ENCODE measurements around the gene NPR2. TPM values are rescaled to one million over a fixed set of nuclear protein-coding genes. Genes with fewer than 3 reads are reported as not detected.

NPR2 gene
- total RNA-seq = 19.2 and 31.2 TPM in 2 replicates

GRCh38 chr9:35791297-35791921 lies at the start of gene NPR2:
Gene NPR2 (plus strand): TSS chr9:35791591. CDS start chr9:35792409, 818 bp downstream.

GRCh38 chr9:35748858-35749514 lies 42.4 kb upstream of the NPR2 start, which contains the start of the genes GBA2 and RGP1:
Gene GBA2 (minus strand): TSS chr9:35749228. CDS start chr9:35748704, 524 bp downstream.
Gene RGP1 (plus strand): TSS chr9:35749287. CDS start chr9:35749756, 469 bp downstream.

GRCh38 chr9:35754264-35754663 lies 37.1 kb upstream of the NPR2 start, which contains the start of gene MSMP:
Gene MSMP (minus strand): TSS chr9:35754276. CDS start chr9:35754129, 147 bp downstream.

DNA sequence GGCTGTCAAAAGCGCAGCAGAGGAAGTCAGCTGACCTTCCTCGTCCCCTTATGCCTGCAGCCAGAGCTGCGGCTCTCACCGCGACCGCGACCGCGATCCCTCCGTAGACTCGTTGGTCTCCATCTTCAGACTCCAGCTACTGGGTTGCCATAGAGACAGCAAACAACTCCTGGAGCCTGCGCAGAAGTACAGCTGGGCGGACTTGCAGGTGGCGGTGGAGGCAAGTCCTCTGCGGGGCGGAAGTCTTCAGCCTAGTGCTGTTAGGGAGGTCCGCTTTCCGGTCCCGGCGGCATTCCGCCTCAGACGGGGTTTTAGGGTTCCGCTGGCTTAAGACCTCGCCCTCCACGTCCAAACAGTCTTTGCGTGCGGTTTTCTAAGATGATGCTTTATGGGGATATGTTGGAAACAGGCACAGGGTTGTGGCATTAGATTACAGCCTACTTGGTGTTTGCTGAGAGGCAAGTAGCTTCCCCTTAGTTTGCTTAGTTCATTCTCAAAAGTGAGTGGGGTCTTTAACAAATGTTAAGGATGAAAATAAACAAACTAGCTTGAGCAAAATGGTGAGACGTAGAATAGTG lies 20.7 kb downstream of the NPR2 start, which contains the start of gene SPAG8:
Gene SPAG8 (minus strand): TSS at position 238 of the 578 bp plus-strand sequence. CDS start 115 bp downstream, at position 123.

DNA sequence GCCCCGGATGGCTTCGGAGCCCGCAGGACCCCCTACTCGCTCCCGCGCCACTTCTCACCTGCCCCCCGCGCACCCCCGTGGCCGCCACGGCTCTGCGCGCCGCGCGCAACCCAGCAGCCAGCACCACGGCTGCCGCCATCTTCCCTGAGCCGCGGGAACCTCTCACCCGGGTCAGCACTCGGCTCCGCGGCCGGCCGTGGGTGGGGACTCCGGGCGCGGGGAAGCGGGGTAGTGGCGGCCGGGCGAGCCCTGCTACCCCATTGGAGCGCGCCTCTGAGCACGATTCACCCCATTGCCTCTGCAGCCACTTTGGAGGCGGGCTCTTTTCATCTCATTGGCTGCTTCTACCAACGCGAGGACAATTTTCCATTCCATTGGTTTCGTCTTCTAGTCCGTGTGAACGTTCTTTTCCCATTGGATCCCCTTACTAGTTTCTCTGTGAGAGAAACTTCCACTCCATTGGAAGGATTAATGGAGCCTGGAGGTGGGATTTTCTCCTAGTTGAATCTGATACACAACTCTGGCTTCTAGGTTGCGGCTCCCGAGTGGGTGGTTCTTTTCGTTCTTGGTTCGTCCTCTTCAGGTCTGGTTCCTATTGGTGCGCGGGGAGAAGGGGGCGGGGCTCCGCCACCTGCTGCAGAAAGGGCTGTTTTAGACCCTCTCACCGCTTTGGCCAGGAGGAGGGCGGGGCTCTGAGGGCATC lies 23.6 kb downstream of the NPR2 start, which contains the start of gene HINT2:
Gene HINT2 (minus strand): TSS at position 202 of the 703 bp plus-strand sequence. CDS start 63 bp downstream, at position 139.

DNA sequence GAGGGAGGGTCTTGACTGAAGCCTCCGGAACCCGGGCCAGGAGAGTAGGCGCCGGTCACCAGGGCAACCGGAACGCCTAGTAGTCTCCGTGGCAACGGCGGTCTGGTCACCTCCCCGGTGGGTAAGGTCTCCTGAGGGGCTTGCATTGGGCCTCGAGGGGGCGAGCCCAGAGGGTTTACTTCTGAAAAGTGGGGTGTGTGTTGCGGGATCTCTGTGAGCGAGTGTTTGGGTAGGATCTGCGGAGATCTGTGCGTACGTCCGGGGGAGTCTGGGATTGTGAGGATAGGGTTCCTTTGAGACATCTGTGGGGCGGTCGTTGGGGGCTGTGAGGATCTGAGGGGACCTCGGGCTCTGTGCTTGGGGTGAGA lies 37.3 kb downstream of the NPR2 start, which contains the start of gene FAM221B:
Gene FAM221B (minus strand): TSS at position 17 of the 368 bp plus-strand sequence. CDS start 2,571 bp downstream, outside the sequence.

DNA sequence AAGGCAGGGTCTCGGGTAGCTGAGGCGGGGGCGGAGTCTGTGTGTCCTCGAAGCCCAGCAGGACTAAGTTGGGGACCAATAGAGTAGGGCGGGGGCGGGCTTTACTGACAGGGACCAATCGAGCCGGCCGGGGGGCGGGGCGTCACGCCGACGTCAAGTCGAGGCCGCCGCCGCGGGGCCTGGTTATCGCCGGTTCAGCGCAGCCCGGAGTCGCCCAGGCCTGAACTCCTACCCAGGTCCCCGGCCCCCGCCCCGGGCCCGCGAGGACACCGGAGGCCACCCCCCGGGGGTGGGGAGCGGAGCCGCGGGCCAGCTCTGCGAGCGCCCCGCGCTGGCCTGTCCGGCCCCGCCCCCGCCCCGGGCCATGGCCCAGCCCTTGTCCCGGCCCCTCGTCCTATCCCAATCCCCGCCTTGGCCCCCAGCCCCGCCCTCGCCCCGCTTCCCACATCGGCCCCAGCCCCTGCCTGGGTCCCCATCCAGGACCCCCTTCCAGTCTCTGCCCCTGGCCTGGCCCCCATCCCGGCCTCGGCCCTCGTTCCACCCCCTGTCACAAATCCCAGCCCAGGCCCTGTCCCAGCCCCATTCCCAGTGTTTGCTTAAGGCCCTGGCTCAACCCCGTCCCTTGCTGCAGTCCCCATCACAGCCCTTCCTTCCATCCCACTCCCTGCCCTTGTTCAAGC lies 37.8 kb downstream of the NPR2 start, which contains the start of gene TMEM8B:
Gene TMEM8B (plus strand): TSS at position 145 of the 680 bp plus-strand sequence. CDS start 220 bp downstream, at position 365.

Other genes with a start within 250 kb of the NPR2 start
- 20.7 and 29.7 TPM in 2 replicates for gene TESK1, start 186.3 kb upstream of the NPR2 start, total RNA-seq
- 0.49 and 3.3 TPM in 2 replicates for gene CD72, start 173.2 kb upstream of the NPR2 start, total RNA-seq
- gene SIT1, start 140.7 kb upstream of the NPR2 start, total RNA-seq = not detected in 2 replicates
- gene RMRP, start 133.6 kb upstream of the NPR2 start, total RNA-seq = 148,788 and 178,042 TPM in 2 replicates
- 16.0 and 21.6 TPM in 2 replicates for gene CCDC107, start 133.3 kb upstream of the NPR2 start, total RNA-seq
- 0.89 and 11.1 TPM in 2 replicates for gene ARHGEF39, start 126.4 kb upstream of the NPR2 start, total RNA-seq
- 0.13 and 0.16 TPM in 2 replicates for gene CA9, start 117.7 kb upstream of the NPR2 start, total RNA-seq
- gene TPM2, start 101.7 kb upstream of the NPR2 start, total RNA-seq = 217 and 297 TPM in 2 replicates
- 299 and 312 TPM in 2 replicates for gene TLN1, start 59.4 kb upstream of the NPR2 start, total RNA-seq
- gene CREB3, start 58.9 kb upstream of the NPR2 start, total RNA-seq = 47.8 and 62.1 TPM in 2 replicates
- gene GBA2, start 42.4 kb upstream of the NPR2 start, total RNA-seq = 27.1 and 38.3 TPM in 2 replicates
- gene RGP1, start 42.3 kb upstream of the NPR2 start, total RNA-seq = 15.2 and 19.1 TPM in 2 replicates
- not detected in 2 replicates for gene MSMP, start 37.3 kb upstream of the NPR2 start, total RNA-seq
- 0.33 and 1.3 TPM in 2 replicates for gene SPAG8, start 20.7 kb downstream of the NPR2 start, total RNA-seq
- gene HINT2, start 23.5 kb downstream of the NPR2 start, total RNA-seq = 34.7 and 42.7 TPM in 2 replicates
- gene FAM221B, start 37.1 kb downstream of the NPR2 start, total RNA-seq = not detected in 2 replicates
- 2.6 and 17.6 TPM in 2 replicates for gene TMEM8B, start 37.6 kb downstream of the NPR2 start, total RNA-seq
- gene OR13J1, start 78.8 kb downstream of the NPR2 start, total RNA-seq = not detected in 2 replicates
- 1.5 and 3.3 TPM in 2 replicates for gene HRCT1, start 114.6 kb downstream of the NPR2 start, total RNA-seq
- gene SPAAR, start 117.9 kb downstream of the NPR2 start, total RNA-seq = 0.16 TPM in 1 of 2 replicates, not detected in the other
- not detected in 2 replicates for gene OR2S2, start 166.6 kb downstream of the NPR2 start, total RNA-seq
- 7.7 and 8.8 TPM in 2 replicates for gene RECK, start 245.3 kb downstream of the NPR2 start, total RNA-seq

Data from mesangial cell (primary cell).